Large intestine (tissue), 3 donors: ENCODE measurements around the gene PDLIM5. TPM values are rescaled to one million over a fixed set of nuclear protein-coding genes. Genes with fewer than 3 reads are reported as not detected.
A peak's percentile ranks its signal among the peaks of the same experiment; 100 is the strongest.

Experiments
- DNase-seq, 2 donors: peaks; one replicate each; pipeline versions ENCODE4 v3.0.0 to v3.0.0-alpha.2; 2013
- H3K27ac ChIP-seq: one replicate; pipeline ENCODE4 v1.5.1; 2013; ENCODE audit warnings: low read length
- H3K27me3 ChIP-seq: 2 replicates; pipeline ENCODE4 v1.6.1; 2013; ENCODE audit warnings: low read length; ENCODE audit not compliant: control insufficient read depth, insufficient read depth
- H3K36me3 ChIP-seq: 2 replicates; pipeline ENCODE4 v1.6.1; 2013; ENCODE audit warnings: low read length; ENCODE audit not compliant: control insufficient read depth, insufficient read depth
- H3K4me1 ChIP-seq: one replicate; pipeline ENCODE4 v1.6.1; 2013; ENCODE audit warnings: low read length; ENCODE audit not compliant: control insufficient read depth, insufficient read depth
- H3K4me3 ChIP-seq: one replicate; pipeline ENCODE4 v1.5.1; 2013; ENCODE audit warnings: low read length
- H3K9me3 ChIP-seq: one replicate; pipeline ENCODE4 v1.6.1; 2013; ENCODE audit warnings: mild to moderate bottlenecking, low read depth, low read length, moderate library complexity; ENCODE audit not compliant: control insufficient read depth
- WGBS: methylation state at CpG from one replicate; pipeline ENCODE4 v1.1.5; 2013; ENCODE audit warnings: low lambda C conversion rate; ENCODE audit not compliant: insufficient coverage; 5-methylcytosine and 5-hydroxymethylcytosine counted together
- polyA plus RNA-seq: library from polyadenylated mRNA; unstranded; fragments of 120-200 nt; gene quantifications from one replicate; pipeline ENCODE4 v1.2.1, GENCODE V29; 2013

Gene PDLIM5
- polyA plus RNA-seq, 1 donor: 108 TPM

DNA sequence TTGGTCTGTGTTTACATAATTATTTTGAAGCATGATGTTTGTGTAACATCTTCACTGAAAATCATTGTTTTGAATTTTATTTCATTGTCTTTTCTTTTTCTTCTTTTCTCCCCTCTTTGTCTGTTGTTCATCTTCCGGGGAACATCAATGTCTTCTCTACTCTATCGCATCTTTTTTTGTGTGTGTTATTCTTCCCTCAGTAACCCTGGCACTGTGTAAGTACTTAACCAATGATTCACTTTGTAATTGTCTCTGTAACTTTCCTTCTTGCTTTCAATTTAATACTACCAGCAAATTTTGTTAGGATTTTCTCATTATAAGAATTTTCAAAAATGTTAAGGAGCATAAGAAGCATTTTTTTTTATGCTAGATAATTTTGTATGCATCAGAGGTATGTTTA, 130.8 kb downstream of the PDLIM5 start:
- H3K27ac ChIP-seq: no peak overlapping the region
- no peak for DNase-seq
- no peaks in the 10 kb centered on the region for H3K27me3 ChIP-seq
- H3K9me3 ChIP-seq: no peaks in the 10 kb centered on the region
- no peak overlapping the region for H3K4me3 ChIP-seq
- H3K36me3 ChIP-seq: peaks cover 13% of the 10 kb centered on the region
- no peaks in the 10 kb centered on the region for H3K4me1 ChIP-seq
- WGBS: 95% methylated on average over 2 of the region's 2 CpGs

DNA sequence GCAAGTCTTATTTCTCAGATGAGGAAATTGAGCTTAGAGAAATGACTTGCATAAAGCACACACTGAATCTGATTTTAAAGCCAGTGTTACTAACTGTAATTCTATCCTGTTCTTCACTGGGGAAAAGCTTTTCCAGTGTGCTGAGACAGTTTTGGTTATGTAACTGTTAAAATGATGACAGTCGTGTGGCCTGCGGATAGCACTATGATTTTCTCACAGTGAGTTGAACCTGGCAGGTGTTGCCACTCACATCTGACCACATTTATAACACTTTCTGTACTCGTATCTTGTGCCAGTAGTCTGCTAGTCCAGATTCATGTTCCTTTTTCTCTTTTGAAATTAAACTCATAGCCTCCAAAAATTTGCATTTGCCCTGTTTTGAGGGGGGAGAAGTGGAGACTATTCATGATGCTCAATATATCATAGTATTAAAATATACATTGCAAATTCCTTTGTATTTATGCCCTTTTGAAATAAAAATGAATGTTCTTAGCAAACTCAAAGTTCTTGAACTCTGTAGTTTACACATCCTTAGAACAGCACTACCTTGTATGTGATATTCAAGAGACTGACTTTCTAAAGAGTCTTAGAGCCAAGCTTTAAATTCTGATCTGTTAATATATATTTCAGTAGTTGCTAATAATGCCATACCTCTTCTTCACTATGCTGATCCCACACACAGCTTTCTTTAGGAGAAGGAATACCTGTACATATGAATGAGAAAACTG, 132.3 kb downstream of the PDLIM5 start:
- no CpG with 5 or more reads among the region's 3 CpGs for WGBS
- no peaks in the 10 kb centered on the region for H3K9me3 ChIP-seq
- no peaks in the 10 kb centered on the region for H3K27me3 ChIP-seq
- DNase-seq: no peak
- no peaks in the 10 kb centered on the region for H3K4me1 ChIP-seq
- H3K4me3 ChIP-seq: no peak overlapping the region
- H3K27ac ChIP-seq: no peak overlapping the region
- H3K36me3 ChIP-seq: peaks cover 13% of the 10 kb centered on the region

GRCh38 chr4:94588896-94589693, 137.4 kb downstream of the PDLIM5 start:
- Histone ChIP-seq H3K36me3 (peaks cover 28% of the 10 kb centered on the region), H3K4me3 (no peak overlapping the region), H3K9me3 (no peaks in the 10 kb centered on the region), H3K4me1 (no peaks in the 10 kb centered on the region), H3K27me3 (no peaks in the 10 kb centered on the region), H3K27ac (no peak overlapping the region)
- WGBS: 100% methylated on average over 1 of the region's 1 CpG
- DNase-seq: no peak

- WGBS: 94% methylated on average over 2 of the region's 2 CpGs
- no peaks in the 10 kb centered on the region for H3K27me3 ChIP-seq
- H3K36me3 ChIP-seq: peaks cover 24% of the 10 kb centered on the region
- H3K27ac ChIP-seq: no peak overlapping the region
- no peak overlapping the region for H3K4me3 ChIP-seq
- no peaks in the 10 kb centered on the region for H3K9me3 ChIP-seq
- H3K4me1 ChIP-seq: no peaks in the 10 kb centered on the region
- no peak for DNase-seq
These were observed 138.8 kb downstream of the PDLIM5 start for GRCh38 chr4:94590493-94590892.

- Histone ChIP-seq H3K4me1 (no peaks in the 10 kb centered on the region), H3K4me3 (no peak overlapping the region), H3K9me3 (no peaks in the 10 kb centered on the region), H3K27me3 (no peaks in the 10 kb centered on the region), H3K27ac (no peak overlapping the region), H3K36me3 (peaks cover 18% of the 10 kb centered on the region)
- no peak for DNase-seq
- no CpG with 5 or more reads among the region's 2 CpGs for WGBS
These were observed 139.5 kb downstream of the PDLIM5 start for GRCh38 chr4:94591289-94591688.

DNA sequence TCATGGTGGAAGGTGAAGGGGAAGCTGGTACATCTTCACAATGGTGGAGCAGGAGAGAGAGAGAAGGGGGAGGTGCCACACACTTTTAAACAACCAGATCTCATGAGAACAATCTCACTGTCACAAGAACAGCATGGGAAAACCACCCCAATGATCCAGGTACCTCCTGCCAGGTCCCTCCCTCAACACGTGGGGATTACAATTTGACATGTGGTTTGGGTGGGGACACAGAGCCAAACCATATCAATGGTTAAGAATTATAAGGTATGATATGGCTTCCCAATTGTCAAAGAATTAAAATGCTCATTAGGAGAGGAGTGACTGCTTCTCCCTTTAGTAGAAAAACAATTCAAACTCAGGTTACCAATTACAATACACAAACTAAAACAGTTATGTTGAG, 143.3 kb downstream of the PDLIM5 start:
- Histone ChIP-seq H3K27ac (no peak overlapping the region), H3K4me3 (no peak overlapping the region), H3K9me3 (no peaks in the 10 kb centered on the region), H3K27me3 (no peaks in the 10 kb centered on the region), H3K4me1 (no peaks in the 10 kb centered on the region), H3K36me3 (peaks cover 19% of the 10 kb centered on the region)
- no peak for DNase-seq
- no CpG with 5 or more reads among the region's 1 CpG for WGBS

DNA sequence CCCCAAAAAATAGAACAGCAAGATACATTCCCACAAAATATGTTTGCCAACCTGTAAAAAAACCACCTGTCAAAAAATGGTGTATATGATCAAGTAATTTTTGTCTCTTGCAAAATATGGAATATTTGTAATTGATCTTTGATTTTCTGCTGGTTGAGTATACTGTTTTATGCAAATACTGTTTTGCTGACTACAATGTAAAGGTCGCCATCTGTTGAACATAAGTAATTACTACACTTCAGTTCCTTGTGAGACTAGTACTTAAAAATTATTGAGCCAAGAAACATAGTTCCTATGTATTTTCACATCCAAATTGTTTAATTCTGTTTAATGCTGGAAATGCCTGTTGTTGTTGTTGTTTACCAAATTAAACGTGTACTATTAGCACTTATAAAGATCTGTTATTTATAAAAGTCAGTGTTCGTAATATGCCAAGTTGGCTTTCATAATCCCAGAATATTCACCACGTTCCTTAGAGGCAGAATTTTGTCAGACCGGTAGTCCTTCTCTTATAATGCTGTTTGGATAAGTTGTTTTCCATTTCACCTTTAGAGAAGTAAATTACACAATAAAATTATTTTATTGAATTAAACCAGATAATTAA, 144.2 kb downstream of the PDLIM5 start:
- H3K36me3 ChIP-seq: peaks cover 19% of the 10 kb centered on the region
- DNase-seq: peak; percentile 13 to 37
- H3K4me1 ChIP-seq: no peaks in the 10 kb centered on the region
- no peaks in the 10 kb centered on the region for H3K9me3 ChIP-seq
- WGBS: 50% methylated on average over 2 of the region's 5 CpGs
- no peak overlapping the region for H3K4me3 ChIP-seq
- no peaks in the 10 kb centered on the region for H3K27me3 ChIP-seq
- H3K27ac ChIP-seq: no peak overlapping the region

- Histone ChIP-seq H3K36me3 (peaks cover 4% of the 10 kb centered on the region), H3K4me1 (no peaks in the 10 kb centered on the region), H3K27ac (no peak overlapping the region), H3K27me3 (no peaks in the 10 kb centered on the region), H3K4me3 (no peak overlapping the region), H3K9me3 (no peaks in the 10 kb centered on the region)
- DNase-seq: no peak
- WGBS: 80% methylated on average over 1 of the region's 1 CpG
These were observed 147.0 kb downstream of the PDLIM5 start for GRCh38 chr4:94598758-94599157.

- H3K4me1 ChIP-seq: no peaks in the 10 kb centered on the region
- H3K27ac ChIP-seq: no peak overlapping the region
- H3K27me3 ChIP-seq: no peaks in the 10 kb centered on the region
- DNase-seq: no peak
- WGBS: no CpG with 5 or more reads among the region's 10 CpGs
- peaks cover 4% of the 10 kb centered on the region for H3K36me3 ChIP-seq
- no peaks in the 10 kb centered on the region for H3K9me3 ChIP-seq
- H3K4me3 ChIP-seq: no peak overlapping the region
These were observed 151.5 kb downstream of the PDLIM5 start for GRCh38 chr4:94603170-94603747.

GRCh38 chr4:94605241-94605805, 153.6 kb downstream of the PDLIM5 start:
- no peak overlapping the region for H3K4me3 ChIP-seq
- DNase-seq: no peak
- no peaks in the 10 kb centered on the region for H3K27me3 ChIP-seq
- no CpG with 5 or more reads among the region's 3 CpGs for WGBS
- H3K9me3 ChIP-seq: no peaks in the 10 kb centered on the region
- no peaks in the 10 kb centered on the region for H3K4me1 ChIP-seq
- no peak overlapping the region for H3K27ac ChIP-seq
- H3K36me3 ChIP-seq: peaks cover 2% of the 10 kb centered on the region
